Lung (tissue), 12 donors: Measurements from ENCODE around the gene GPC6. TPM values are rescaled to one million over a fixed set of nuclear protein-coding genes. Genes with fewer than 3 reads are reported as not detected.
A peak's percentile ranks its signal among the peaks of the same experiment; 100 is the strongest.

Experiments
- ATAC-seq: fragments of 200-7000 bp; cut with Tn5 transposase; one replicate; pipeline ENCODE4 v1.9.1; 2020; ENCODE audit warnings: moderate number of reproducible peaks; ENCODE audit not compliant: insufficient read depth, low FRiP score
- DNase-seq, 3 donors: peaks; one replicate each; pipeline ENCODE4 v3.0.0-alpha.2; 2013 to 2017
- H3K27ac ChIP-seq, 2 donors: one replicate each; pipeline ENCODE4 v1.5.1; 2013; ENCODE audit warnings: mild to moderate bottlenecking in 2 of 2, moderate library complexity in 2 of 2, control low read depth in 1 of 2, inconsistent platforms in 1 of 2, low read depth in 1 of 2, low read length in 1 of 2
- H3K27me3 ChIP-seq, 3 donors: one replicate each; pipeline ENCODE4 v1.5.1; 2013; ENCODE audit warnings: low read length in 2 of 3; ENCODE audit not compliant: control insufficient read depth in 3 of 3, insufficient read depth in 3 of 3
- H3K36me3 ChIP-seq, 4 donors: one replicate each; pipeline ENCODE4 v1.5.1; 2013; ENCODE audit warnings: low read length in 4 of 4, mild to moderate bottlenecking in 1 of 4, moderate library complexity in 1 of 4; ENCODE audit not compliant: control insufficient read depth in 4 of 4, insufficient read depth in 4 of 4
- H3K4me1 ChIP-seq, 5 donors: one replicate each; pipeline ENCODE4 v1.5.1; 2013; ENCODE audit warnings: low read length in 5 of 5, mild to moderate bottlenecking in 2 of 5, moderate library complexity in 1 of 5; ENCODE audit not compliant: control insufficient read depth in 5 of 5, insufficient read depth in 5 of 5
- H3K4me3 ChIP-seq: one replicate; pipeline ENCODE4 v1.5.1; 2013; ENCODE audit warnings: mild to moderate bottlenecking, control low read depth, moderate library complexity
- H3K9ac ChIP-seq, 2 donors: one replicate each; pipeline ENCODE4 v1.5.1; 2013; ENCODE audit warnings: low read length in 2 of 2, control low read depth in 1 of 2; ENCODE audit not compliant: insufficient read depth in 1 of 2
- H3K9me3 ChIP-seq, 4 donors: one replicate each; pipeline ENCODE4 v1.5.1; 2013; ENCODE audit warnings: low read length in 3 of 4, mild to moderate bottlenecking in 1 of 4, moderate library complexity in 1 of 4; ENCODE audit not compliant: control insufficient read depth in 4 of 4, insufficient read depth in 3 of 4
- WGBS, 2 donors: extraction: QIAGEN DNeasy Blood & Tissue Kit; methylation state at CpG; one replicate each; pipeline ENCODE4 v1.1.7; 2013; 5-methylcytosine and 5-hydroxymethylcytosine counted together
- polyA plus RNA-seq, 2 donors: library from polyadenylated mRNA; stranded (reverse); fragments of 200-250 nt; gene quantifications; one replicate each; pipeline ENCODE4 v1.2.1, GENCODE V29; 2013
- total RNA-seq, 2 donors: library from RNA; depleted of rRNA in 1 of 2; stranded (reverse); fragments of >200 nt in 1 of 2; gene quantifications; one replicate each; pipeline ENCODE4 v1.2.1, GENCODE V29; 2014 to 2021
- TF ChIP-seq, protein P1 (sequence below): IDR thresholded peaks from 2 replicates; pipeline ENCODE4 v1.5.1; 2012; ENCODE audit warnings: mild to moderate bottlenecking; ENCODE audit errors: control extremely low read depth, extremely low read depth
- donor health status: control.
- donor health status: control.
- donor health status: Bipolar disorder and iron deficiency.
- donor health status: healthy.
- donor health status: DM: yes; HTN: yes; CAD: no.

GPC6 gene
- total and polyA plus RNA-seq, 4 donors: 0.45 to 31.4 (median 4.8) TPM

DNA sequence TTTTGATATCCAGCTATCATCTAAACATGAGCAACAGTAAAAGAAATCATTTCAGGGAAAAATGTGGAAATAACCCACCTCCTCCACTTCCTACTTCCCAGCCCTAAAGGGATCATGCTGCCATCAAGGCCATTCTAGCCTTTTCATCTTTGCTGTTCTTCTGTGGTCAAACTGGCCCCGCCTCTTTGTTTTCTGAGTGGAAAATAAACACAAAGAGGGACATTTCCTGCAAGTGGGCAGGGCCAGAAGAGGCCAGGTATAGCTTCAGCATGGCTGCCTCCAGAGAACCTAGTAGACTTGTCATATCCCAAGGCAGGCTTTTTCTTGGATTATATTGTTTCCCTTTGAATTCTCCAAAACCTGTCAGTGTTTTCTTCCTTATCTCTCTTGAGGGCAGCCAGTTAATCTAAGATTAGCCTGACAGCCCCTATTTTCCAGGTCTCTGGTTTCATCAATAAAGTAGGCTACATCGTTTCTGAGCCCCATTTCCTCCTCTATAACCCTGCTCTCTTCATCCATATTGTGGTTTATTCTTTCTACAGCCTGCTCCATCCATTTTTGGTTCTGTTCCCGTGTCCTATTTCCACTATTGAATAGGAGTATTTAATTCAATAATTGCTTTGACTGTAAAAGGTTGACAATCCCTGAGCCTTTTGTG lies 117.6 kb downstream of the GPC6 start:
- Histone ChIP-seq H3K27me3 (no peaks in the 10 kb centered on the region), H3K9ac (no peak overlapping the region), H3K4me3 (no peak overlapping the region), H3K9me3 (no peaks in the 10 kb centered on the region), H3K36me3 (no peaks in the 10 kb centered on the region), H3K4me1 (peaks cover 0 to 29% (median 4%) of the 10 kb centered on the region in 5 donors), H3K27ac (no peak overlapping the region)
- DNase-seq: no peak
- 68 to 70% methylated on average over 3 of the region's 3 CpGs for WGBS, 2 donors
- no peak for ATAC-seq
- TF ChIP-seq, protein P1, sequence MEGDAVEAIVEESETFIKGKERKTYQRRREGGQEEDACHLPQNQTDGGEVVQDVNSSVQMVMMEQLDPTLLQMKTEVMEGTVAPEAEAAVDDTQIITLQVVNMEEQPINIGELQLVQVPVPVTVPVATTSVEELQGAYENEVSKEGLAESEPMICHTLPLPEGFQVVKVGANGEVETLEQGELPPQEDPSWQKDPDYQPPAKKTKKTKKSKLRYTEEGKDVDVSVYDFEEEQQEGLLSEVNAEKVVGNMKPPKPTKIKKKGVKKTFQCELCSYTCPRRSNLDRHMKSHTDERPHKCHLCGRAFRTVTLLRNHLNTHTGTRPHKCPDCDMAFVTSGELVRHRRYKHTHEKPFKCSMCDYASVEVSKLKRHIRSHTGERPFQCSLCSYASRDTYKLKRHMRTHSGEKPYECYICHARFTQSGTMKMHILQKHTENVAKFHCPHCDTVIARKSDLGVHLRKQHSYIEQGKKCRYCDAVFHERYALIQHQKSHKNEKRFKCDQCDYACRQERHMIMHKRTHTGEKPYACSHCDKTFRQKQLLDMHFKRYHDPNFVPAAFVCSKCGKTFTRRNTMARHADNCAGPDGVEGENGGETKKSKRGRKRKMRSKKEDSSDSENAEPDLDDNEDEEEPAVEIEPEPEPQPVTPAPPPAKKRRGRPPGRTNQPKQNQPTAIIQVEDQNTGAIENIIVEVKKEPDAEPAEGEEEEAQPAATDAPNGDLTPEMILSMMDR: no peak

- no peak for DNase-seq
- no peak overlapping the region for H3K9ac ChIP-seq
- H3K27me3 ChIP-seq: no peaks in the 10 kb centered on the region
- H3K27ac ChIP-seq: no peak overlapping the region
- H3K4me3 ChIP-seq: no peak overlapping the region
- H3K4me1 ChIP-seq: peaks cover 0 to 30% (median 4%) of the 10 kb centered on the region in 5 donors
- no peaks in the 10 kb centered on the region for H3K9me3 ChIP-seq
- TF ChIP-seq, protein P1: no peak
- no peaks in the 10 kb centered on the region for H3K36me3 ChIP-seq
- no peak for ATAC-seq
Observed at GRCh38 chr13:93345024-93345423, 118.4 kb downstream of the GPC6 start.

- Histone ChIP-seq H3K27me3 (no peaks in the 10 kb centered on the region), H3K9me3 (no peaks in the 10 kb centered on the region), H3K36me3 (no peaks in the 10 kb centered on the region), H3K4me1 (peaks cover 0 to 30% (median 4%) of the 10 kb centered on the region in 5 donors), H3K4me3 (no peak overlapping the region), H3K9ac (no peak overlapping the region), H3K27ac (no peak overlapping the region)
- 43 to 70% methylated on average over 2 of the region's 2 CpGs for WGBS, 2 donors
- peak in 2 of 3 donors; percentile 46 to 61 for DNase-seq
- no peak for ATAC-seq
- TF ChIP-seq, protein P1: no peak
Observed at GRCh38 chr13:93345770-93346169, 119.2 kb downstream of the GPC6 start.

DNA sequence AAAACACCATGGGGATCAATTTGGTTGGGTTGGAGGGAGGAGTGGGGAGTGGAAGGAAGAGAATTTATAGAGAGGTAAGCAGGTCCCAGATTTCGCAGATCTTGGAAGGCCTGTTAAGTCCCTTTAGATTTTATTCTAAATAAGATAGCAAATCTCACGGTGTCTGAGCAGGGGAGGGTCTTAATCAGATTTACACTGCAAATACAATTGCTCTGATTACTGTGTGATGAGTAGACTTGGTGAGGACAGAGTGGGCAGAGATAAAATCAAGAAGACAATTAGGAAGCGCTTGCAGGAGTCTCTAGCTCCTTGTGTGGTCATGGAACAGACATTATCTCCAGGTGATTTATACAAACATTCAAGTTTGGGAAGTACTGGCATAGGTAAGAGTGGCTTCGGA lies 126.0 kb downstream of the GPC6 start:
- no peak overlapping the region for H3K27ac ChIP-seq
- WGBS, 2 donors: 88 to 91% methylated on average over 4 of the region's 4 CpGs
- TF ChIP-seq, protein P1: no peak
- no peak for ATAC-seq
- DNase-seq: no peak
- no peak overlapping the region for H3K4me3 ChIP-seq
- no peaks in the 10 kb centered on the region for H3K9me3 ChIP-seq
- no peaks in the 10 kb centered on the region for H3K27me3 ChIP-seq
- H3K36me3 ChIP-seq: no peaks in the 10 kb centered on the region
- H3K4me1 ChIP-seq: peaks cover 0 to 11% (median 0%) of the 10 kb centered on the region in 5 donors
- H3K9ac ChIP-seq: no peak overlapping the region
